ENCODE measurements around the gene KRTAP11-1.

KRTAP11-1 gene

GRCh38 chr21:30881480-30881879 lies at the start of gene KRTAP11-1:
Gene KRTAP11-1, minus strand, starts transcription at chr21:30881580. Its CDS starts 56 bp downstream, at chr21:30881524.
- no peak for DNase-seq (ENCODE audit: low read depth in 2 of 2)
- no peak within 1 kb of the TSS for H3K4me3 ChIP-seq (replicated peaks in 1 of 2; ENCODE audit: low read depth in 2 of 2, low read length in 2 of 2)
- TF ChIP-seq, protein P1, sequence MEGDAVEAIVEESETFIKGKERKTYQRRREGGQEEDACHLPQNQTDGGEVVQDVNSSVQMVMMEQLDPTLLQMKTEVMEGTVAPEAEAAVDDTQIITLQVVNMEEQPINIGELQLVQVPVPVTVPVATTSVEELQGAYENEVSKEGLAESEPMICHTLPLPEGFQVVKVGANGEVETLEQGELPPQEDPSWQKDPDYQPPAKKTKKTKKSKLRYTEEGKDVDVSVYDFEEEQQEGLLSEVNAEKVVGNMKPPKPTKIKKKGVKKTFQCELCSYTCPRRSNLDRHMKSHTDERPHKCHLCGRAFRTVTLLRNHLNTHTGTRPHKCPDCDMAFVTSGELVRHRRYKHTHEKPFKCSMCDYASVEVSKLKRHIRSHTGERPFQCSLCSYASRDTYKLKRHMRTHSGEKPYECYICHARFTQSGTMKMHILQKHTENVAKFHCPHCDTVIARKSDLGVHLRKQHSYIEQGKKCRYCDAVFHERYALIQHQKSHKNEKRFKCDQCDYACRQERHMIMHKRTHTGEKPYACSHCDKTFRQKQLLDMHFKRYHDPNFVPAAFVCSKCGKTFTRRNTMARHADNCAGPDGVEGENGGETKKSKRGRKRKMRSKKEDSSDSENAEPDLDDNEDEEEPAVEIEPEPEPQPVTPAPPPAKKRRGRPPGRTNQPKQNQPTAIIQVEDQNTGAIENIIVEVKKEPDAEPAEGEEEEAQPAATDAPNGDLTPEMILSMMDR (IDR thresholded peaks at IDR 0.05; ENCODE audit: low read depth, low read length), result no peak

DNA sequence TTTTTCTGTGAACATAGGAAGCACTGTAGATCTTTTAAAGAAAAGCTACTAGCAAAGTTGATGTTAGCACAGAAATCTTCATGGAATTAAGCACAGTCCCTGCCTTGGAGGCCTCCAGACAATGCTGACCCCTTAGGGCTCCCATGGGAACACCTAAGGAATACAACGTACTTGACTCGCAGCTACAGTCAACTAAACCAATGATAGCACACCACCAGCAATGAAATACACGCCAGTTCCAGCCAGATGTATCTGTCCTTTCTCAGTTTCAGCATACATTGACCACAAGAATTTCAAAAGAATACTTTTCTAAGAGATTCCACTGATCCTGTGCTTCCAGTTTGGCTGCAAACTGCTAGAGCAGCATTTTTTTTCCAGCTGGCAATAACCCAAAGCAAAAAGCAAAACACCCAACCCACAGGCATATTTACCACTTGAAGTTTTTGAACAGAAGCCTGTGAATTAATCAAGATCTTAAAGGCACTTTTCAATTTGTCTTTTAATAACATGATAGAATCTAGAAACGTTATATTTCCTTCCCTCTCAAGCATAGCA lies 42.8 kb upstream of the KRTAP11-1 start:
- TF ChIP-seq, protein P1 (IDR thresholded peaks at IDR 0.05; ENCODE audit: low read depth, low read length), result no peak
- no peak overlapping the region for H3K4me3 ChIP-seq (replicated peaks in 1 of 2; ENCODE audit: low read depth in 2 of 2, low read length in 2 of 2)
- DNase-seq (ENCODE audit: low read depth in 2 of 2), result no peak

- no peak overlapping the region for H3K4me3 ChIP-seq (replicated peaks in 1 of 2; ENCODE audit: low read depth in 2 of 2, low read length in 2 of 2)
- no peak for DNase-seq (ENCODE audit: low read depth in 2 of 2)
- TF ChIP-seq, protein P1 (IDR thresholded peaks at IDR 0.05; ENCODE audit: low read depth, low read length), result no peak
Observed at GRCh38 chr21:30921129-30921528, 39.7 kb upstream of the KRTAP11-1 start.

DNA sequence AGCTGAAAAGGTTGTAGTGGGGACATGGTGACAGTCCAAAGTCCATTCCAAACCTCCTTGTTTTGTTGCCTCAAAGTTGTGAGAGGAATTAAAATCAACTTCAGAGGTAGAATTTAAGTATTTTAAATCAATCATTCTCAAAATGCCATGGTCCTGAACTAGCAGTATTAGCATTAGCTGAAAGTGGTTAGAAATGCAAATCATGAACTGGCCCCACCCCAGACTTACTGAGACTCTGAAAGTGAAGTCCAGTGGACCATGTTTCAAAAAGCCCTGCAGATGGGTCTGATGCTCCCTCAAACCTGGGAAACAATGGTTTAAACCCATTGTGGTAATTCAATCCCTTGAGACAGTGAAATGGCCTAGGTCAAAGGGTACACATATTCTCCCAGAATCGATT lies 36.2 kb upstream of the KRTAP11-1 start:
- H3K4me3 ChIP-seq (replicated peaks in 1 of 2; ENCODE audit: low read depth in 2 of 2, low read length in 2 of 2), result no peak overlapping the region
- TF ChIP-seq, protein P1 (IDR thresholded peaks at IDR 0.05; ENCODE audit: low read depth, low read length), result no peak
- no peak for DNase-seq (ENCODE audit: low read depth in 2 of 2)

DNA sequence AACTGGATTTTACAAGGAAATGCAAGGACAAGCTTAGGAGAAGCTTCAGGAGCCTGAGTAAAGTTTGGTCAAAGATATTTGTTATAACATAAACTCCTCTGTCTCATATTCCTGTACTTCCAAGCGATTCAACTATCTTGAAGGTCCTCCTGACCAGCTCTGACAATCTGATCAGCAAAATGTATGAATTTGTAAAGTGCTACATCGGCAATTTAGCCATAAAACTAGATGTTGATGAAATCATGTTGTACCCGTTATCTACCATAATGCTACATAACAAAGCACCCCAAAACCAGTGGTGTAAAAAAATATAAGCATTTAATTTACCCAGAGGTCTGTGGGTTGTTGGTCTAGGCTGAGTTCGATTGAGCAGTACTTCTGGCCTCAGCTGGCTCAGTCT lies 19.5 kb upstream of the KRTAP11-1 start:
- no peak overlapping the region for H3K4me3 ChIP-seq (replicated peaks in 1 of 2; ENCODE audit: low read depth in 2 of 2, low read length in 2 of 2)
- TF ChIP-seq, protein P1 (IDR thresholded peaks at IDR 0.05; ENCODE audit: low read depth, low read length), result no peak
- no peak for DNase-seq (ENCODE audit: low read depth in 2 of 2)

DNA sequence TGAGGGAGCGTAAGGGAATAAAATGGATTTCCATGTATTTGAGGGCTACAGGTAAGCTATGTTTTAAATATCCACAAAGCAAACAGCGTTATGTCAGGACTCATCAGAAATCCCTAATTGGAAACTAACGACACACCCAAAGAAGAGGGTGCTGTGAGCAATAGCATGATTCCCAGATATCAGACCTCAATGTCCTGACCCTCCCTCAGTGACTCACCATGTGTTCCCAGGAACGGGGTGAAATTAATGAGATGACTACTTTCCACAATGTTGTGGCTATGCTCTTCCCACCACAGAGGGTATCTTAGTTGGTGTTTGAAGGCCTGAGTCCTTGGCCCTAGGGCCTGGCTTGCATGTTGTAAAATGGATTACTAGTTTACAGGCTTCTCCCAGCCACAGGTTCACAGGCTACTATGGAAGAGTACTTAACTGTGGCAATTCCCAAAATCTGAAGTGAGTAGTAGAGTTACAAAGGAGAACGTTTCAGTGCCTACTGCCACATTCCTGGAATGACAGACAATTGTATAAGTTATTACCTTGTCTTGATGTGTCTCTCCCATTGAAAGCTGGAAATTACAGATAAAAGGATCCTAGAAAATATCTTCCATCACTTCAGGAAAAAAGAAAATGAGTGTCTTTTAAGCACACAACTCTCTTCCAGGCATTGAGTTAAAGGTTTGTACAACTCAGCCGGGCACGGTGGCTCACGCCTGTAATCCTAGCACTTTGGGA lies 1.7 kb upstream of the KRTAP11-1 start:
- no peak overlapping the region for H3K4me3 ChIP-seq (replicated peaks in 1 of 2; ENCODE audit: low read depth in 2 of 2, low read length in 2 of 2)
- TF ChIP-seq, protein P1 (IDR thresholded peaks at IDR 0.05; ENCODE audit: low read depth, low read length), result no peak
- DNase-seq (ENCODE audit: low read depth in 2 of 2), result no peak

Data from cardiac fibroblast (primary cell).